Activated CD4-positive, alpha-beta T cell treated with anti-CD3 and anti-CD28 coated beads, Interleukin-2, amount 10 ng/mL, durations not matched to agents 7 days and 5 days (primary cell): ENCODE data around the gene FLII. TPM values are rescaled to one million over a fixed set of nuclear protein-coding genes. Genes with fewer than 3 reads are reported as not detected.
A peak's percentile ranks its signal among the peaks of the same experiment; 100 is the strongest.

Experiments used
- CTCF ChIA-PET: fragments of 350-600 bp; sonication (Branson Sonifier 250); formaldehyde crosslinking; loops from one replicate; lab custom pipeline; 2021; ENCODE audit warnings: antibody characterized with exemption; lab: Charles Lee
- POLR2A ChIA-PET: fragments of 350-600 bp; sonication (Branson Sonifier 250); formaldehyde crosslinking; loops from one replicate; lab custom pipeline; 2021; ENCODE audit warnings: antibody characterized with exemption; lab: Charles Lee
- DNase-seq: peaks from one replicate; pipeline ENCODE4 v3.0.0-alpha.2; 2020
- H3K27ac Mint-ChIP-seq: one replicate; pipeline ENCODE4 v1.8.0; 2021; ENCODE audit warnings: mild to moderate bottlenecking, moderate library complexity, mixed read lengths
- H3K27me3 Mint-ChIP-seq: one replicate; pipeline ENCODE4 v1.8.0; 2021; ENCODE audit warnings: mixed read lengths
- H3K36me3 Mint-ChIP-seq: one replicate; pipeline ENCODE4 v1.8.0; 2021; ENCODE audit warnings: low read depth, mixed read lengths
- H3K4me1 Mint-ChIP-seq: one replicate; pipeline ENCODE4 v1.8.0; 2021; ENCODE audit warnings: mixed read lengths
- H3K4me3 Mint-ChIP-seq: one replicate; pipeline ENCODE4 v1.8.0; 2021; ENCODE audit warnings: mild to moderate bottlenecking, moderate library complexity, mixed read lengths
- H3K9me3 Mint-ChIP-seq: one replicate; pipeline ENCODE4 v1.8.0; 2021; ENCODE audit warnings: mixed read lengths
- total RNA-seq, 2 experiments: library from RNA; stranded (reverse); gene quantifications; one replicate each; pipeline ENCODE4 v1.2.3, GENCODE V29; 2021

FLII gene
- total RNA-seq, 2 experiments from 2014 or later = 323 to 328 TPM

- Mint-ChIP-seq H3K36me3 (peaks cover 15% of the 10 kb centered on the region), H3K27me3 (no peaks in the 10 kb centered on the region), H3K9me3 (no peaks in the 10 kb centered on the region), H3K4me1 (peaks cover 45% of the 10 kb centered on the region), H3K4me3 (peak overlapping the region; percentile 98), H3K27ac (peak overlapping the region; percentile 93)
- POLR2A ChIA-PET = no interaction called here
- peak; percentile 16 for DNase-seq
- CTCF ChIA-PET = no interaction called here
Measured at GRCh38 chr17:18257268-18257981, 1.1 kb downstream of the FLII start.

GRCh38 chr17:18256776-18257175 is 1.8 kb downstream of the FLII start:
- Mint-ChIP-seq H3K4me3 (peak overlapping the region; percentile 98), H3K27me3 (no peaks in the 10 kb centered on the region), H3K4me1 (peaks cover 41% of the 10 kb centered on the region), H3K9me3 (no peaks in the 10 kb centered on the region), H3K36me3 (peaks cover 16% of the 10 kb centered on the region), H3K27ac (peak overlapping the region; percentile 72)
- ChIA-PET POLR2A (no interaction called here), CTCF (interaction anchor here (0.8 kb wide), 1 partner anchor 17 kb away, joined by 3 read pairs; no protein-coding TSS in a partner anchor)
- DNase-seq = no peak

- Mint-ChIP-seq H3K27ac (no peak overlapping the region), H3K4me3 (peak overlapping the region; percentile 34), H3K4me1 (peaks cover 37% of the 10 kb centered on the region), H3K36me3 (peaks cover 21% of the 10 kb centered on the region), H3K27me3 (no peaks in the 10 kb centered on the region), H3K9me3 (no peaks in the 10 kb centered on the region)
- ChIA-PET POLR2A (no interaction called here), CTCF (interaction anchor here (0.6 to 0.8 kb wide), 2 partner anchors 16 to 431 kb away, joined by 3 to 4 read pairs; no protein-coding TSS in a partner anchor)
- DNase-seq = no peak
Measured at GRCh38 chr17:18256351-18256750, 2.2 kb downstream of the FLII start.

DNA sequence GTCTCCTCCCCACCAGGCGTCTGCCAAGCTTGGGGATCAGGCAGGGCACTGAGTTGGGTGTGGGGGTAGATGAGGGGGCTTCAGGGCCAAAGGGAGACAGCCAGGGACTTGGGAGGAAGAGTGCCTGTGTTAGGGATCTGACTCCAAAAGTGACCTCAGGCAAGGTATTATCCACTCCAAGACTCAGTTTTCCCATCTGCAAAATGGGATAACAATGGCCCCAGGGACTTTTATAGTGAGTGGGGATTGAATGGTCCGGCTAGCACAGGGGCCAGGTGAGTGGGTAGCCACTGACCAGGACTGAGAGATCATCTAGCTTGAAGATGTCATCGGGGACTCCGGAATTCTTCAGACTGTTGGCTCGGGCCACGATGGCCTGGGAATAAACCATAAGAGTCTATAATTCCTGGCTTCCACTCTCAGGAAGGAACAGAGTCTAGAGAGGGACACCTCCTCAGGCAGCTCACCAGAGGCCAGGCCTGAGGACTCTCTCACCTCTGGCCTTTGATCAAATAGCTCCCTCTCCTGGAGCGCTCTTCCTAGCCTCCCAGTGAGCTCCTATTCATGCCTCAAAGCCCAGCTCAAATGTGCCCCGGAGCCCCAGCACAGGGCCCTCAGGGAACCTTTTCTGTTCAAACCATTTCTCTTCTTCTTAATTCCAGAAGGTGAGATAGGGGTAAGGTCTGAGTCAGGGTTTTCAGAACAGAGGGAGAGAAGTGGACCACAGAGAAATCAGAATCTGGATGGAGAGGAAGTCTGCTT is 3.5 kb downstream of the FLII start:
- Mint-ChIP-seq H3K4me1 (peaks cover 32% of the 10 kb centered on the region), H3K27me3 (no peaks in the 10 kb centered on the region), H3K9me3 (no peaks in the 10 kb centered on the region), H3K4me3 (no peak overlapping the region), H3K36me3 (peaks cover 31% of the 10 kb centered on the region), H3K27ac (peak overlapping the region; percentile 25)
- ChIA-PET CTCF (interaction anchor here (0.7 to 1.2 kb wide), 2 partner anchors 9 to 32 kb away, joined by 3 read pairs; no protein-coding TSS in a partner anchor), POLR2A (no interaction called here)
- no peak for DNase-seq

DNA sequence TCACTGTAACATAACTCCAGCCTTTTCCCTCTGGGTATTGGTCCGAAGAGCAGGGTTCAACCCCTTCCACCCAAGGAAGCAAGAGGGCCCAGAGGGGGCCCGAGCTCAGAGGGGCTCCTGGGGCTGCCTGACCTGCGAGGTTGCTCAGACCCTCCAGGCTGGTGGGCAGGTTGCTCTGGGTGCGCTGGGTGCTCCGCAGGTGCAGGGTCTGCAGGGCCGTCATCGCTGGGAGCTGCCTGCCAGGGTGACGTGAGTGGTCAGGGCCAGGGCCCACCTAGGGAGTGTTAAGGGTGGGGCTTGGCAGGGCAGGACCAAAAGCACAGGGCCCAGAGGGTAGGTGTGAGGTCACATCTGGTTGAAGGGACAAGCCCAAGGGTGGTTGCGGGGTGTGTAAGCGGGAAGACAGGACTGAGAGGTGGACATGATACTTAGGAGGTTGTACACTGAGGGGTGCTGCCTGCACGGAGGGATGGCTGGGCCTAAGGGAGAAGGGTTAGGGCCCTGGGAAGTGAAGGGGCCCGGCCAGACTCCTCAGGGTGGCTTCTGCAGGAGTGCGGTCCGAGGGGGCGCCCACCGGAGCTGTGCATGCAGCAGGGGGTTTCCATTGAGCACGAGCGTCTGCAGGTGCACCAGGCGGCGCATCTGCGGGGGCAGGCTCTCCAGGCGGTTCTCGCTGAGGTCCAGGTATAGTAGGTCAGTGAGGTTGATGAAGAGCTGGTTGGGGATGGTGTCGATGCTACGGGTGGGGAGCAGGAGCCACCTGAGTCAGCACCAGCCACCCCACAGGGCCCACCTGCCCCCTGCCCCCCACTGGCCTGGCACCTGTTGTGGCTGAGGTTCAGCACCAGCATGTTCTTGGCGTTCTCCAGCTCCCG is 4.4 kb downstream of the FLII start:
- DNase-seq = no peak
- no peak overlapping the region for H3K27ac Mint-ChIP-seq
- no peaks in the 10 kb centered on the region for H3K27me3 Mint-ChIP-seq
- POLR2A ChIA-PET = no interaction called here
- peaks cover 26% of the 10 kb centered on the region for H3K4me1 Mint-ChIP-seq
- peaks cover 34% of the 10 kb centered on the region for H3K36me3 Mint-ChIP-seq
- H3K4me3 Mint-ChIP-seq = no peak overlapping the region
- H3K9me3 Mint-ChIP-seq = no peaks in the 10 kb centered on the region
- CTCF ChIA-PET = interaction anchor here (0.7 to 1.2 kb wide), 2 partner anchors 10 to 31 kb away, joined by 3 read pairs; no protein-coding TSS in a partner anchor

- H3K4me3 Mint-ChIP-seq = no peak overlapping the region
- H3K27ac Mint-ChIP-seq = no peak overlapping the region
- H3K36me3 Mint-ChIP-seq = peaks cover 39% of the 10 kb centered on the region
- CTCF ChIA-PET = interaction anchor here (0.5 to 0.8 kb wide), 3 partner anchors 12 to 57 kb away, joined by 3 to 5 read pairs (median 3); no protein-coding TSS in a partner anchor
- no peaks in the 10 kb centered on the region for H3K9me3 Mint-ChIP-seq
- POLR2A ChIA-PET = no interaction called here
- no peak for DNase-seq
- no peaks in the 10 kb centered on the region for H3K27me3 Mint-ChIP-seq
- H3K4me1 Mint-ChIP-seq = peaks cover 23% of the 10 kb centered on the region
Measured at GRCh38 chr17:18253187-18253884, 5.2 kb downstream of the FLII start.

GRCh38 chr17:18252160-18252559 is 6.4 kb downstream of the FLII start:
- no peak overlapping the region for H3K27ac Mint-ChIP-seq
- peaks cover 19% of the 10 kb centered on the region for H3K4me1 Mint-ChIP-seq
- H3K4me3 Mint-ChIP-seq = no peak overlapping the region
- DNase-seq = no peak
- H3K9me3 Mint-ChIP-seq = no peaks in the 10 kb centered on the region
- no peaks in the 10 kb centered on the region for H3K27me3 Mint-ChIP-seq
- H3K36me3 Mint-ChIP-seq = peaks cover 48% of the 10 kb centered on the region
- ChIA-PET POLR2A (no interaction called here), CTCF (no interaction called here)

DNA sequence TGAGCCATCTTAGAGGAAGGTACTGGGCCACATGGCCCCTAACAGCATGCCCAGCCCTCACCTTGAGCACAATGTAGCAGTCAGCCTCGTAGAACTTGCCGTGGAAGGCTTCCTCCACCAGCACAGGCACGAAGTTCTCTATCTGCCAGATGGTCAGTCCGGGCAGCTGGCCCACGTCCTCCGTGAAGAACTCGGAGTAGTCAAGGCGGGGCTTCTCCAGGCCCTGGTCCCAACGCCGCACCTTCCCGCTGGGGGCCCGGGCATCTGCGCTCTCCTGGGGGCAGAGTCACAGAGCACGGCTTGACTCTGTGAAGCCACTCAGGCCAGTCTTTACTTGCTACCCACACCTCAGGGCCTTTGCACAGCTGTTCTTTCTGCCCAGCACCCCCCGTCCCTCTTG is 7.3 kb downstream of the FLII start:
- no peak for DNase-seq
- Mint-ChIP-seq H3K27me3 (no peaks in the 10 kb centered on the region), H3K27ac (no peak overlapping the region), H3K36me3 (peaks cover 50% of the 10 kb centered on the region), H3K4me3 (no peak overlapping the region), H3K9me3 (no peaks in the 10 kb centered on the region), H3K4me1 (peaks cover 11% of the 10 kb centered on the region)
- ChIA-PET POLR2A (no interaction called here), CTCF (no interaction called here)

- no peaks in the 10 kb centered on the region for H3K9me3 Mint-ChIP-seq
- H3K36me3 Mint-ChIP-seq = peaks cover 46% of the 10 kb centered on the region
- POLR2A ChIA-PET = no interaction called here
- H3K4me1 Mint-ChIP-seq = peaks cover 7% of the 10 kb centered on the region
- H3K4me3 Mint-ChIP-seq = no peak overlapping the region
- no peaks in the 10 kb centered on the region for H3K27me3 Mint-ChIP-seq
- no peak overlapping the region for H3K27ac Mint-ChIP-seq
- CTCF ChIA-PET = no interaction called here
- no peak for DNase-seq
Measured at GRCh38 chr17:18250708-18251107, 7.8 kb downstream of the FLII start.

DNA sequence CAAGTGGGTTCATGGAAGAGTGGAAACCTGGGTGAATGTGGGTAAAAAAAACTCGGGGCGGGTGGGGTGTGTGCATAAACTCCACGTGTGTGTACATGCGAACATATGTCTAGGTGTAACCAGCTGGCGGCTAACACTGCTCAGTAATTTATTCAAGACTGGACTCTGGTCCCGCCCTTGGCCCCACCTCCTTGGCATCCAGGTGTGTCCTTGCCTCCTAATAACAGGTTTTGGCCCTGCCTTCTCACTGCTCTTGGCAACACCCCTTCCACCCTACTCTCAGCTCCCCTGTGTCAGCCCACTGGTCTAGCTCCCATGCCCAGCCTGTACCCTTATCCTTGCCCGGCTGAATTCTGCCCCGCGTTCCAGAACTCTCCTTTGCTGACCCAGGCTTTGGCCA is 8.3 kb downstream of the FLII start:
- Mint-ChIP-seq H3K27me3 (no peaks in the 10 kb centered on the region), H3K4me1 (peaks cover 3% of the 10 kb centered on the region), H3K27ac (no peak overlapping the region), H3K36me3 (peaks cover 49% of the 10 kb centered on the region), H3K4me3 (no peak overlapping the region), H3K9me3 (no peaks in the 10 kb centered on the region)
- no peak for DNase-seq
- POLR2A ChIA-PET = no interaction called here
- CTCF ChIA-PET = no interaction called here

GRCh38 chr17:18248811-18249210 is 9.7 kb downstream of the FLII start:
- ChIA-PET POLR2A (no interaction called here), CTCF (interaction anchor here (1.1 to 1.2 kb wide), 2 partner anchors 10 to 37 kb away, joined by 3 to 6 read pairs; no protein-coding TSS in a partner anchor)
- no peak for DNase-seq
- Mint-ChIP-seq H3K4me3 (no peak overlapping the region), H3K36me3 (peaks cover 49% of the 10 kb centered on the region), H3K9me3 (no peaks in the 10 kb centered on the region), H3K27ac (no peak overlapping the region), H3K4me1 (peaks cover 3% of the 10 kb centered on the region), H3K27me3 (no peaks in the 10 kb centered on the region)

GRCh38 chr17:18248300-18248731 is 10.2 kb downstream of the FLII start:
- ChIA-PET CTCF (interaction anchor here (1.1 kb wide), 1 partner anchor 37 kb away, joined by 6 read pairs; no protein-coding TSS in a partner anchor), POLR2A (no interaction called here)
- no peaks in the 10 kb centered on the region for H3K27me3 Mint-ChIP-seq
- no peak overlapping the region for H3K4me3 Mint-ChIP-seq
- DNase-seq = peak; percentile 79
- peaks cover 46% of the 10 kb centered on the region for H3K36me3 Mint-ChIP-seq
- H3K9me3 Mint-ChIP-seq = no peaks in the 10 kb centered on the region
- H3K4me1 Mint-ChIP-seq = peaks cover 3% of the 10 kb centered on the region
- no peak overlapping the region for H3K27ac Mint-ChIP-seq
